Measurements from ENCODE around the gene RNF7. TPM values are rescaled to one million over a fixed set of nuclear protein-coding genes. Genes with fewer than 3 reads are reported as not detected.

Gene RNF7
- total RNA-seq, 2 donors from 2014 or later, result 106 to 111 TPM

DNA sequence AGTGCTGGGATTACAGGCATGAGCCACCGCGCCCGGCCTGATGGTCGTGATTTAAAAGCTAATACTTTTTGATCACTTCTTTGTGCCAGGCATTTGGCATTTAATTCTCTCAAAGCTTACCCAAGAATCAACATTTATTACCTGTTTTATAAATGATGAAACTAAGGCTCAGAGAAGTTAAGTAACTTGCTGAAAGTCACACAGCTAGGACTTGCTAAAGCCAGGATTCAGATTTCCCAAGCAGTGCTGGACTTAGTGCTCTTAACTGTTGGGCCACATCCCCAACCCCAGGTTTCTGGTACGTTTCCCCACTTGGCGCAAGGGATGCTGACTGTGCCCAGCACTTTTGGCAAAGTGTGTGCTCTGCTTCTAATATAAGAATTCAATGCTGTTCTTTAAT lies 35.6 kb downstream of the RNF7 start:
- TF ChIP-seq CTCF (conservative IDR thresholded peaks at IDR 0.05), result no peak
- H3K27ac ChIP-seq (ENCODE audit: low read depth, low read length), result no peak overlapping the region
- Mint-ChIP-seq H3K4me1 (peaks cover 4% of the 10 kb centered on the region), H3K36me3 (ENCODE audit: low read depth) (no peaks in the 10 kb centered on the region), H3K27ac (no peak overlapping the region), H3K4me3 (no peak overlapping the region), H3K27me3 (ENCODE audit: insufficient read depth) (peaks cover 10% of the 10 kb centered on the region), H3K9me3 (no peaks in the 10 kb centered on the region)
- H3K4me1 ChIP-seq (ENCODE audit: control insufficient read depth, insufficient read depth, low read length), result peaks cover 3% of the 10 kb centered on the region
- no peak overlapping the region for H3K4me3 ChIP-seq (ENCODE audit: low read length)
- peaks cover 14% of the 10 kb centered on the region for H3K27me3 ChIP-seq (ENCODE audit: control insufficient read depth, insufficient read depth, low read length, poor library complexity, severe bottlenecking)
- no peaks in the 10 kb centered on the region for H3K36me3 ChIP-seq (ENCODE audit: control insufficient read depth, insufficient read depth, low read length)
- DNase-seq, result no peak
- H3K9me3 ChIP-seq (ENCODE audit: control insufficient read depth, low read length), result no peaks in the 10 kb centered on the region
- H3K9ac ChIP-seq (ENCODE audit: extremely low read depth, low read length, poor library complexity, severe bottlenecking), result no peak overlapping the region
- WGBS, 2 experiments (ENCODE audit: insufficient coverage in 1 of 2, insufficient read length in 1 of 2), result 94 to 95% methylated on average over 3 to 6 of the region's 6 CpGs

DNA sequence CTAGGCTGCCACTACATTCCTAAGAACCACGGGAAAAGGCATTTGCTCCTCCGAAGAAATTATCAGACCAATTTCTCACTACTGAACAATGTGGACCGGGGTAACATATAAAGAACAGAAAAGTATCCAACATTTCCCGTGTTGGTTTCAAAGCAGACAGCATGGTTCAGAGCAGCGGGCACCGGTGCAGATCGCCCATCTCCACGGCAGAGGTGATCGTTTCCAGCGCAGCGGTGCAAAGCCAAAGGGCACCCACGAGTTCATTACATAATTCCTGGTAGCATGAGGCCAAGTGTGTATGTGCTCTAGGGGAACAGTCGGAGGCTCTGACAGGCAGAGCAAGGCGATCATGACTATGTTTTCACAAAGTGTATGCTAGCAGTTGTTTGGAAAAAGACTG lies 38.3 kb downstream of the RNF7 start:
- Mint-ChIP-seq H3K4me1 (no peaks in the 10 kb centered on the region), H3K4me3 (no peak overlapping the region), H3K27ac (no peak overlapping the region), H3K36me3 (ENCODE audit: low read depth) (no peaks in the 10 kb centered on the region), H3K9me3 (no peaks in the 10 kb centered on the region), H3K27me3 (ENCODE audit: insufficient read depth) (no peaks in the 10 kb centered on the region)
- H3K4me3 ChIP-seq (ENCODE audit: low read length), result no peak overlapping the region
- H3K27me3 ChIP-seq (ENCODE audit: control insufficient read depth, insufficient read depth, low read length, poor library complexity, severe bottlenecking), result no peaks in the 10 kb centered on the region
- H3K4me1 ChIP-seq (ENCODE audit: control insufficient read depth, insufficient read depth, low read length), result no peaks in the 10 kb centered on the region
- DNase-seq, result no peak
- H3K36me3 ChIP-seq (ENCODE audit: control insufficient read depth, insufficient read depth, low read length), result no peaks in the 10 kb centered on the region
- no peak overlapping the region for H3K27ac ChIP-seq (ENCODE audit: low read depth, low read length)
- TF ChIP-seq CTCF (conservative IDR thresholded peaks at IDR 0.05), result no peak
- H3K9me3 ChIP-seq (ENCODE audit: control insufficient read depth, low read length), result no peaks in the 10 kb centered on the region
- 96 to 97% methylated on average over 14 of the region's 14 CpGs for WGBS, 2 experiments (ENCODE audit: insufficient coverage in 1 of 2, insufficient read length in 1 of 2)
- H3K9ac ChIP-seq (ENCODE audit: extremely low read depth, low read length, poor library complexity, severe bottlenecking), result no peak overlapping the region

GRCh38 chr3:141776885-141777284 lies 38.8 kb downstream of the RNF7 start:
- Histone ChIP-seq H3K4me1 (ENCODE audit: control insufficient read depth, insufficient read depth, low read length) (no peaks in the 10 kb centered on the region), H3K9me3 (ENCODE audit: control insufficient read depth, low read length) (no peaks in the 10 kb centered on the region), H3K36me3 (ENCODE audit: control insufficient read depth, insufficient read depth, low read length) (no peaks in the 10 kb centered on the region), H3K27ac (ENCODE audit: low read depth, low read length) (no peak overlapping the region), H3K4me3 (ENCODE audit: low read length) (no peak overlapping the region), H3K9ac (ENCODE audit: extremely low read depth, low read length, poor library complexity, severe bottlenecking) (no peak overlapping the region), H3K27me3 (ENCODE audit: control insufficient read depth, insufficient read depth, low read length, poor library complexity, severe bottlenecking) (no peaks in the 10 kb centered on the region)
- no peaks in the 10 kb centered on the region for H3K4me1 Mint-ChIP-seq
- no peaks in the 10 kb centered on the region for H3K27me3 Mint-ChIP-seq (ENCODE audit: insufficient read depth)
- H3K9me3 Mint-ChIP-seq, result no peaks in the 10 kb centered on the region
- H3K27ac Mint-ChIP-seq, result no peak overlapping the region
- no peaks in the 10 kb centered on the region for H3K36me3 Mint-ChIP-seq (ENCODE audit: low read depth)
- WGBS, 2 experiments (ENCODE audit: insufficient coverage in 1 of 2, insufficient read length in 1 of 2), result 92 to 96% methylated on average over 10 to 15 of the region's 15 CpGs
- H3K4me3 Mint-ChIP-seq, result no peak overlapping the region
- no peak for DNase-seq
- no peak for TF ChIP-seq CTCF (conservative IDR thresholded peaks at IDR 0.05)

All from endodermal cell (in vitro differentiated cells).